ENCODE data around the gene NOSIP.

GRCh38 chr19:49507803-49508494 is 72.4 kb downstream of the NOSIP start:
- TF ChIP-seq CTCF (IDR thresholded peaks at IDR 0.05; ENCODE audit: insufficient read depth, low read length), result no peak
- no peak for TF ChIP-seq GABPA (IDR thresholded peaks at IDR 0.05; ENCODE audit: low read depth)
- no peak for TF ChIP-seq SPI1 (IDR thresholded peaks at IDR 0.05; ENCODE audit: borderline replicate concordance, low read depth)
